Measurements from ENCODE around the gene POLR3GL.

POLR3GL gene

DNA sequence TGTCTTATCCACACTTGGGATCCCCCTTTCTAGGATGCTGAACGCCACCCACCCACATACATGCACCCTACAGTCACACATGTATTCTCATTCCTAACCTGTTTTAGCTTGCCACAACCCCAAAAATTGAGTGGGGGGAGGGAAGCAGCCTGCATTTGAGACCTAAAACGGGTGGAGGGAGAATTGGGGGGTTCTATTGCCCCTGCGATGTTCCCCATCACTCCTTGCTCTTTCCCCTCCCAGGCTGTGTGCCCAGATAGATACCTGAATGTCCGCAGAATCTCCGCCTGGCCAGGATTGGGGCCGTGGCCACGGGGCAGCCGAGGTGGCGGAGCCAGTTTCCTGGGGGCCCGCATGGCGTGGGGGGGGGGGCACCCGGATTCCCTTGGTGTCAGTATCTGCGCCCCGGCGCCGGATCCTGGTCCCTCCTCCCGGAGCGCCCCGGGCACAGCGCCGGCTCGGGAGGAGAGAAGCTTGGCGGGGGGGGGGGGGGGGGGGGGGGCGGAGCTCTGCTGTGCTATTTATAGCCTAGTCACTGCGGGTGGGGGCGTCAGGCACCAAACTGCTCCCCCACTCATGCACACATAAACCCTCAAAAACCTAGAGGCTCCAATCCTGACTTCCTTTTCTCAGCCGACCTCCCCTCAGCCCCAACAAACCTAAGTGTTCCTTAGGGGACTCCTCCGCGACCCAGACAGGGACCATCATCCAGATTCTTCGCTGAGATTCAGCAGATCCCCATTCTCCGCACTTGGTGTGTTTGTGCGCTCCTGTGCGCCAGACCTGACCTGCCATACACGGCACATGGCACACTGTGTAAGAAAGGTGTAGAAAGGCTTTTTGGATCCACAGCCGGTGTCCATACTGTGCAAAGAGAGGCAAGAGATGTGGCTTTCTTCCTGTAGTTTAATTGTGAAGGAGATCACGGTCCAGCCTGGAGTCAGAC lies 2.1 kb upstream of the POLR3GL start:
- Histone ChIP-seq H2AFZ (ENCODE audit: low read depth, low read length) (peak overlapping the region; percentile 55), H2BK15ac (ENCODE audit: low read depth, poor library complexity, severe bottlenecking) (peak overlapping the region; percentile 62), H3K4me1 (ENCODE audit: control insufficient read depth, insufficient read depth, low read depth, low read length) (peaks cover 26% of the 10 kb centered on the region), H3K36me3 (ENCODE audit: control insufficient read depth in 1 of 2, insufficient read depth in 2 of 2, low read depth in 1 of 2, low read length in 2 of 2) (peaks cover 0 to 3% of the 10 kb centered on the region in 2 experiments), H3K18ac (ENCODE audit: low read depth in 1 of 2, low read length in 2 of 2) (peak overlapping the region; percentile 42 to 83), H3K9me3 (ENCODE audit: control insufficient read depth, low read length) (peaks cover 4% of the 10 kb centered on the region), H3K79me1 (replicated peaks; ENCODE audit: low read length, poor library complexity, severe bottlenecking) (peaks cover 14% of the 10 kb centered on the region), H3K4me3 (ENCODE audit: insufficient read depth in 1 of 2, low read depth in 1 of 2, low read length in 2 of 2) (peak overlapping the region; percentile 73 to 92), H3K14ac (ENCODE audit: low read length in 2 of 2) (peak overlapping the region in 1 of 2 experiments; percentile 61), H2BK120ac (ENCODE audit: low read depth, low read length) (no peak overlapping the region), H3K9ac (ENCODE audit: low read length) (peak overlapping the region; percentile 87), H3K27ac (ENCODE audit: low read length, poor library complexity, severe bottlenecking) (peak overlapping the region; percentile 53), H4K91ac (ENCODE audit: low read length) (peak overlapping the region; percentile 41), H3K4ac (ENCODE audit: low read depth in 1 of 2, low read length in 2 of 2) (peak overlapping the region in 1 of 2 experiments; percentile 70), H3K4me2 (ENCODE audit: low read length, poor library complexity, severe bottlenecking) (peak overlapping the region; percentile 97), H2BK12ac (ENCODE audit: low read length in 2 of 2) (peak overlapping the region; percentile 29 to 94), H3K27me3 (ENCODE audit: control insufficient read depth in 1 of 2, insufficient read depth in 1 of 2, low read length in 2 of 2) (no peaks in the 10 kb centered on the region), H4K8ac (ENCODE audit: low read length) (peak overlapping the region; percentile 4), H3K23ac (ENCODE audit: low read length in 2 of 2) (peak overlapping the region in 1 of 2 experiments; percentile 10), H2AK5ac (ENCODE audit: low read length, severe bottlenecking) (peak overlapping the region; percentile 58), H2BK5ac (ENCODE audit: low read depth, low read length, poor library complexity, severe bottlenecking) (no peak overlapping the region)
- 13% methylated on average over 13 of the region's 36 CpGs for WGBS
- DNase-seq = peak; percentile 43

GRCh38 chr1:145963265-145964019 lies 1.0 kb upstream of the POLR3GL start:
- 27% methylated on average over 4 of the region's 5 CpGs for WGBS
- Histone ChIP-seq H3K4ac (ENCODE audit: low read depth in 1 of 2, low read length in 2 of 2) (peak overlapping the region; percentile 36 to 81), H4K91ac (ENCODE audit: low read length) (no peak overlapping the region)

GRCh38 chr1:145965119-145965744 lies 742 bp downstream of the POLR3GL start:
- H3K9ac ChIP-seq (ENCODE audit: low read length) = peak overlapping the region; percentile 87

More at GRCh38 chr1:145963265-145964019, 1.0 kb upstream of the POLR3GL start:
- H3K4me2 ChIP-seq (ENCODE audit: low read length, poor library complexity, severe bottlenecking) = peak overlapping the region; percentile 90
- peak; percentile 70 for DNase-seq
- peaks cover 0 to 3% of the 10 kb centered on the region in 2 experiments for H3K36me3 ChIP-seq (ENCODE audit: control insufficient read depth in 1 of 2, insufficient read depth in 2 of 2, low read depth in 1 of 2, low read length in 2 of 2)
- peaks cover 26% of the 10 kb centered on the region for H3K4me1 ChIP-seq (ENCODE audit: control insufficient read depth, insufficient read depth, low read depth, low read length)
- H3K79me1 ChIP-seq (replicated peaks; ENCODE audit: low read length, poor library complexity, severe bottlenecking) = peaks cover 17% of the 10 kb centered on the region
- H2BK12ac ChIP-seq (ENCODE audit: low read length in 2 of 2) = no peak overlapping the region
- H3K27me3 ChIP-seq (ENCODE audit: control insufficient read depth in 1 of 2, insufficient read depth in 1 of 2, low read length in 2 of 2) = no peaks in the 10 kb centered on the region
- peak overlapping the region; percentile 93 for H3K27ac ChIP-seq (ENCODE audit: low read length, poor library complexity, severe bottlenecking)
- no peak overlapping the region for H3K23ac ChIP-seq (ENCODE audit: low read length in 2 of 2)
- peaks cover 8% of the 10 kb centered on the region for H3K9me3 ChIP-seq (ENCODE audit: control insufficient read depth, low read length)
- peak overlapping the region in 1 of 2 experiments; percentile 92 for H3K4me3 ChIP-seq (ENCODE audit: insufficient read depth in 1 of 2, low read depth in 1 of 2, low read length in 2 of 2)
- no peak overlapping the region for H4K8ac ChIP-seq (ENCODE audit: low read length)
- H2AFZ ChIP-seq (ENCODE audit: low read depth, low read length) = no peak overlapping the region
- peak overlapping the region; percentile 87 for H3K9ac ChIP-seq (ENCODE audit: low read length)
- peak overlapping the region in 1 of 2 experiments; percentile 80 for H3K18ac ChIP-seq (ENCODE audit: low read depth in 1 of 2, low read length in 2 of 2)
- peak overlapping the region; percentile 11 for H2BK5ac ChIP-seq (ENCODE audit: low read depth, low read length, poor library complexity, severe bottlenecking)
- H2AK5ac ChIP-seq (ENCODE audit: low read length, severe bottlenecking) = peak overlapping the region; percentile 94
- H3K14ac ChIP-seq (ENCODE audit: low read length in 2 of 2) = no peak overlapping the region
- no peak overlapping the region for H2BK15ac ChIP-seq (ENCODE audit: low read depth, poor library complexity, severe bottlenecking)
- H2BK120ac ChIP-seq (ENCODE audit: low read depth, low read length) = peak overlapping the region; percentile 54

More at GRCh38 chr1:145965119-145965744, 742 bp downstream of the POLR3GL start:
- Histone ChIP-seq H3K18ac (ENCODE audit: low read depth in 1 of 2, low read length in 2 of 2) (no peak overlapping the region), H3K27ac (ENCODE audit: low read length, poor library complexity, severe bottlenecking) (no peak overlapping the region), H2AFZ (ENCODE audit: low read depth, low read length) (no peak overlapping the region), H3K27me3 (ENCODE audit: control insufficient read depth in 1 of 2, insufficient read depth in 1 of 2, low read length in 2 of 2) (no peaks in the 10 kb centered on the region), H2AK5ac (ENCODE audit: low read length, severe bottlenecking) (no peak overlapping the region), H2BK5ac (ENCODE audit: low read depth, low read length, poor library complexity, severe bottlenecking) (no peak overlapping the region), H2BK12ac (ENCODE audit: low read length in 2 of 2) (no peak overlapping the region), H3K4me3 (ENCODE audit: insufficient read depth in 1 of 2, low read depth in 1 of 2, low read length in 2 of 2) (peak overlapping the region in 1 of 2 experiments; percentile 92), H4K8ac (ENCODE audit: low read length) (no peak overlapping the region), H3K4ac (ENCODE audit: low read depth in 1 of 2, low read length in 2 of 2) (no peak overlapping the region), H3K23ac (ENCODE audit: low read length in 2 of 2) (no peak overlapping the region), H2BK120ac (ENCODE audit: low read depth, low read length) (no peak overlapping the region), H3K14ac (ENCODE audit: low read length in 2 of 2) (no peak overlapping the region), H3K79me1 (replicated peaks; ENCODE audit: low read length, poor library complexity, severe bottlenecking) (peaks cover 15% of the 10 kb centered on the region), H3K36me3 (ENCODE audit: control insufficient read depth in 1 of 2, insufficient read depth in 2 of 2, low read depth in 1 of 2, low read length in 2 of 2) (peaks cover 0 to 3% of the 10 kb centered on the region in 2 experiments), H3K4me1 (ENCODE audit: control insufficient read depth, insufficient read depth, low read depth, low read length) (peaks cover 23% of the 10 kb centered on the region), H4K91ac (ENCODE audit: low read length) (no peak overlapping the region), H3K4me2 (ENCODE audit: low read length, poor library complexity, severe bottlenecking) (peak overlapping the region; percentile 63), H3K9me3 (ENCODE audit: control insufficient read depth, low read length) (peaks cover 8% of the 10 kb centered on the region), H2BK15ac (ENCODE audit: low read depth, poor library complexity, severe bottlenecking) (no peak overlapping the region)
- 29% methylated on average over 5 of the region's 5 CpGs for WGBS
- DNase-seq = no peak
